Activated CD8-positive, alpha-beta T cell treated with anti-CD3 and anti-CD28 coated beads for 36 hours (primary cell): ENCODE data around the gene HOXD4. TPM values are rescaled to one million over a fixed set of nuclear protein-coding genes. Genes with fewer than 3 reads are reported as not detected.

Source experiments
- ATAC-seq: fragments of 200-7000 bp; cut with Tn5 transposase; one replicate; pipeline ENCODE4 v1.10.0; 2021; ENCODE audit warnings: mild to moderate bottlenecking, moderate library complexity
- CTCF ChIA-PET: fragments of 350-600 bp; sonication (Branson Sonifier 250); formaldehyde crosslinking; loops from one replicate; lab custom pipeline; 2021; ENCODE audit warnings: antibody characterized with exemption; lab: Charles Lee
- POLR2A ChIA-PET: fragments of 350-600 bp; sonication (Branson Sonifier 250); formaldehyde crosslinking; loops from one replicate; lab custom pipeline; 2021; ENCODE audit warnings: antibody characterized with exemption; lab: Charles Lee
- DNase-seq: peaks from one replicate; pipeline ENCODE4 v3.0.0-alpha.2; 2020
- H3K27ac Mint-ChIP-seq: one replicate; pipeline ENCODE4 v1.8.0; 2021; ENCODE audit warnings: mild to moderate bottlenecking, mixed read lengths
- H3K27me3 Mint-ChIP-seq: one replicate; pipeline ENCODE4 v1.8.0; 2021; ENCODE audit warnings: mixed read lengths
- H3K36me3 Mint-ChIP-seq: one replicate; pipeline ENCODE4 v1.8.0; 2021; ENCODE audit warnings: low read depth, mixed read lengths
- H3K4me1 Mint-ChIP-seq: one replicate; pipeline ENCODE4 v1.8.0; 2021; ENCODE audit warnings: low read depth, mixed read lengths
- H3K4me3 Mint-ChIP-seq: one replicate; pipeline ENCODE4 v1.8.0; 2021; ENCODE audit warnings: mild to moderate bottlenecking, moderate library complexity, mixed read lengths
- H3K9me3 Mint-ChIP-seq: one replicate; pipeline ENCODE4 v1.8.0; 2021; ENCODE audit warnings: mixed read lengths
- intact Hi-C: fragments of 100-400 bp; cut with micrococcal nuclease; formaldehyde crosslinking; loops from one replicate; pipeline ENCODE4 v1.10.0; 2022
- total RNA-seq, 2 experiments: library from RNA; stranded (reverse); gene quantifications; one replicate each; pipeline ENCODE4 v1.2.3, GENCODE V29; 2021
- TF ChIP-seq, protein P1 (sequence below): fragments of 200-600 bp; IDR thresholded peaks from one replicate; pipeline ENCODE4 v1.8.0; 2022; ENCODE audit warnings: antibody characterized with exemption, mild to moderate bottlenecking

Gene HOXD4
- total RNA-seq, 2 experiments from 2014 or later, result not detected

- Mint-ChIP-seq H3K27ac (no peak overlapping the region), H3K4me1 (peaks cover 12% of the 10 kb centered on the region), H3K4me3 (peak overlapping the region; percentile 51), H3K36me3 (no peaks in the 10 kb centered on the region), H3K27me3 (peaks cover 76% of the 10 kb centered on the region), H3K9me3 (peaks cover 4% of the 10 kb centered on the region)
- ChIA-PET CTCF (interaction anchor here (1.5 to 1.8 kb wide), 3 partner anchors 18 to 333 kb away, joined by 3 to 5 read pairs (median 4); no protein-coding TSS in a partner anchor), POLR2A (interaction anchor here (1.4 kb wide), 1 partner anchor 9 kb away, joined by 3 read pairs; no protein-coding TSS in a partner anchor)
- no peak for ATAC-seq
- DNase-seq, result no peak
- TF ChIP-seq, protein P1, sequence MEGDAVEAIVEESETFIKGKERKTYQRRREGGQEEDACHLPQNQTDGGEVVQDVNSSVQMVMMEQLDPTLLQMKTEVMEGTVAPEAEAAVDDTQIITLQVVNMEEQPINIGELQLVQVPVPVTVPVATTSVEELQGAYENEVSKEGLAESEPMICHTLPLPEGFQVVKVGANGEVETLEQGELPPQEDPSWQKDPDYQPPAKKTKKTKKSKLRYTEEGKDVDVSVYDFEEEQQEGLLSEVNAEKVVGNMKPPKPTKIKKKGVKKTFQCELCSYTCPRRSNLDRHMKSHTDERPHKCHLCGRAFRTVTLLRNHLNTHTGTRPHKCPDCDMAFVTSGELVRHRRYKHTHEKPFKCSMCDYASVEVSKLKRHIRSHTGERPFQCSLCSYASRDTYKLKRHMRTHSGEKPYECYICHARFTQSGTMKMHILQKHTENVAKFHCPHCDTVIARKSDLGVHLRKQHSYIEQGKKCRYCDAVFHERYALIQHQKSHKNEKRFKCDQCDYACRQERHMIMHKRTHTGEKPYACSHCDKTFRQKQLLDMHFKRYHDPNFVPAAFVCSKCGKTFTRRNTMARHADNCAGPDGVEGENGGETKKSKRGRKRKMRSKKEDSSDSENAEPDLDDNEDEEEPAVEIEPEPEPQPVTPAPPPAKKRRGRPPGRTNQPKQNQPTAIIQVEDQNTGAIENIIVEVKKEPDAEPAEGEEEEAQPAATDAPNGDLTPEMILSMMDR, result no peak
- intact Hi-C loops, result loop anchor here (5.0 kb wide), 2 partner anchors 35 to 40 kb away; no protein-coding TSS in a partner anchor
These were observed 29.2 kb upstream of the HOXD4 start for GRCh38 chr2:176122052-176122682.

DNA sequence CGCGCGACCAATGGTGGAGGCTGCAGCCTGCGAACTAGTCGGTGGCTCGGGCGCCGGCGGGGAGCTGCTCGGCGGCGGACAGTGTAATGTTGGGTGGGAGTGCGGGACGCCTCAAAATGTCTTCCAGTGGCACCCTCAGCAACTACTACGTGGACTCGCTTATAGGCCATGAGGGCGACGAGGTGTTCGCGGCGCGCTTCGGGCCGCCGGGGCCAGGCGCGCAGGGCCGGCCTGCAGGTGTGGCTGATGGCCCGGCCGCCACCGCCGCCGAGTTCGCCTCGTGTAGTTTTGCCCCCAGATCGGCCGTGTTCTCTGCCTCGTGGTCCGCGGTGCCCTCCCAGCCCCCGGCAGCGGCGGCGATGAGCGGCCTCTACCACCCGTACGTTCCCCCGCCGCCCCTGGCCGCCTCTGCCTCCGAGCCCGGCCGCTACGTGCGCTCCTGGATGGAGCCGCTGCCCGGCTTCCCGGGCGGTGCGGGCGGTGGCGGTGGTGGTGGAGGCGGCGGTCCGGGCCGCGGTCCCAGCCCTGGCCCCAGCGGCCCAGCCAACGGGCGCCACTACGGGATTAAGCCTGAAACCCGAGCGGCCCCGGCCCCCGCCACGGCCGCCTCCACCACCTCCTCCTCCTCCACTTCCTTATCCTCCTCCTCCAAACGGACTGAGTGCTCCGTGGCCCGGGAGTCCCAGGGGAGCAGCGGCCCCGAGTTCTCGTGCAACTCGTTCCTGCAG is 28.5 kb upstream of the HOXD4 start, which contains the start of gene HOXD9:
Gene HOXD9, plus strand, starts transcription at position 37 of the 728 bp plus-strand sequence. Its CDS starts 50 bp downstream, at position 87.
- Mint-ChIP-seq H3K27me3 (peaks cover 77% of the 10 kb centered on the region), H3K4me3 (peak within 1 kb of the TSS; percentile 51), H3K27ac (no peak within 1 kb of the TSS), H3K36me3 (no peaks in the 10 kb centered on the region), H3K4me1 (peaks cover 13% of the 10 kb centered on the region), H3K9me3 (peaks cover 4% of the 10 kb centered on the region)
- ATAC-seq, result peak; percentile 34
- DNase-seq, result peak; percentile 58
- ChIA-PET CTCF (interaction anchor here (1.3 kb wide), 1 partner anchor 432 kb away, joined by 4 read pairs; no protein-coding TSS in a partner anchor), POLR2A (interaction anchor here (1.4 kb wide), 1 partner anchor 9 kb away, joined by 3 read pairs; no protein-coding TSS in a partner anchor)
- intact Hi-C loops, result loop anchor here (5.0 kb wide), 2 partner anchors 36 to 39 kb away; no protein-coding TSS in a partner anchor
- TF ChIP-seq, protein P1, result no peak

DNA sequence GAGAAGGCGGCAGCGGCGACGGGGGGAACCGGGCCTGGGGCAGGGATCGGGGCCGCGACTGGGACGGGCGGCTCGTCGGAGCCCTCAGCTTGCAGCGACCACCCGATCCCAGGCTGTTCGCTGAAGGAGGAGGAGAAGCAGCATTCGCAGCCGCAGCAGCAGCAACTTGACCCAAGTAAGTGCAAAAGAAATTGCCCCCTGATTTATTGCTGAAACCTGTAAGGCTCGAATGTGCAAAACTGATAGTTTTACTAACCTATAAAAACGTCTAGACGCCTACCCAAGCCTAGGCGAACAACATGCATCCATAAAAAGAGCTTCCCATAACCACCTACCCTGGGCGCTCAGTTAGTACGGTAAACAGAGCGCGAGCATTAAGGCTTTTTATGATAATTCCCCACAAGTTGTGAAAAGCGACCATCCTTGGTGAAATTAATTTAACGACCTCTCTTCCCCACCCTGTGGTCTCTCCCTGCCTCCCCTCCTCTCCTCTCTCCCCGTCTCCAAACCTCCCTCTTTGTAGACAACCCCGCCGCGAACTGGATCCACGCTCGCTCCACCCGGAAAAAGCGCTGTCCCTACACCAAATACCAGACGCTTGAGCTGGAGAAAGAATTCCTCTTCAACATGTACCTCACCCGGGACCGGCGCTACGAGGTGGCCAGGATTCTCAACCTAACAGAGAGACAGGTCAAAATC is 27.8 kb upstream of the HOXD4 start:
- Mint-ChIP-seq H3K4me1 (peaks cover 20% of the 10 kb centered on the region), H3K27ac (no peak overlapping the region), H3K27me3 (peaks cover 78% of the 10 kb centered on the region), H3K36me3 (no peaks in the 10 kb centered on the region), H3K4me3 (peak overlapping the region; percentile 1), H3K9me3 (peaks cover 4% of the 10 kb centered on the region)
- TF ChIP-seq, protein P1, result no peak
- ATAC-seq (no peak), DNase-seq (no peak)
- CTCF ChIA-PET, result interaction anchor here (1.0 to 1.3 kb wide), 2 partner anchors 431 to 529 kb away, joined by 4 read pairs; no protein-coding TSS in a partner anchor
- intact Hi-C loops, result loop anchor here (5.0 kb wide), 2 partner anchors 36 to 39 kb away; no protein-coding TSS in a partner anchor
- POLR2A ChIA-PET, result no interaction called here

DNA sequence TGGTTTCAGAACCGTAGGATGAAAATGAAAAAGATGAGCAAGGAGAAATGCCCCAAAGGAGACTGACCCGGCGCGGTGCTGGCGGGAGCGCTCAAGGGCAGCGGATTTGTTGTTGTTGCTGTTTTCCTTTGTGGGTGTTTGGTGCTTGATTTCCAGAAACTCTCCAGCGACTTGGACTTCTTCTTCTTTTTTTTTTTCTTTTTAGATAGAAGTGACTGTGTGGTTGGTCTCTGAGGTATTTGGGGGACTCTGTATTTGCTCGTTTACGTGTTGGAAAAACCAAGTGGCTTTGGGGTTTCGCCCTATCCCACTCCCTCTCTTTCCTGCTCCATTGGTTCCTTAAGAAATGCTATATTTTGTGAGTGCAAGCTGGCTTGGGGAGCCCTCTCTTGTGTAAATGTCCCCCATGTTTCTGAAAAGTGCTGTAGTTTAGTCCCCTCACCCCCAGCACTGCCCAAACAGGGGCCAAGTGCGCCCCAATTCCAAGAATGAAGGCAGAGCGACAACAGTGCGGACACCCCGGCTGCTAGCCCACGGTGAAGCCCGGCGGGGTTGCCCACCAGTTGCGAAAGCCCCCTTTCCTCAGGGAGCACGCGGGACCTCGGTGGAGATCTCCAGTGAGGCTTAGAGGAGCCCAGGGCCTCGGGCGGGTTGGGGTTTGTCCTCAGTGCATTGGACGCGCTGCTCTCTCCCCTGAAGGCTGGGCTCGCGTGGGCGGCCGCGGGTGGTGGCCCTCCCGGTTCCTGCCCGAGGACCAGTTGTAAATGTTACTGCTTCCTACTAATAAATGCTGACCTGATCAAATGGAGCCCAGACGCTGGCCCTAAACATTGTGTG is 27.0 kb upstream of the HOXD4 start:
- no peak overlapping the region for H3K4me3 Mint-ChIP-seq
- ATAC-seq (no peak), DNase-seq (no peak)
- H3K4me1 Mint-ChIP-seq, result peaks cover 22% of the 10 kb centered on the region
- H3K36me3 Mint-ChIP-seq, result no peaks in the 10 kb centered on the region
- H3K27me3 Mint-ChIP-seq, result peaks cover 78% of the 10 kb centered on the region
- POLR2A ChIA-PET, result no interaction called here
- CTCF ChIA-PET, result interaction anchor here (1.0 to 4.2 kb wide), 4 partner anchors 13 to 1025 kb away, joined by 4 to 38 read pairs (median 12); no protein-coding TSS in a partner anchor
- TF ChIP-seq, protein P1, result no peak
- peaks cover 1% of the 10 kb centered on the region for H3K9me3 Mint-ChIP-seq
- no peak overlapping the region for H3K27ac Mint-ChIP-seq
- intact Hi-C loops, result loop anchor here (5.0 kb wide), 2 partner anchors 37 to 38 kb away; no protein-coding TSS in a partner anchor
